ENCODE data around the gene MLPH.

Gene MLPH

GRCh38 chr2:237539681-237540080 is 52.6 kb downstream of the MLPH start:
- no peak for DNase-seq (ENCODE audit: low read depth in 4 of 4, low spot score in 1 of 4)

GRCh38 chr2:237540223-237540775 is 53.2 kb downstream of the MLPH start:
- no peak for DNase-seq (ENCODE audit: low read depth in 4 of 4, low spot score in 1 of 4)

GRCh38 chr2:237540823-237541222 is 53.8 kb downstream of the MLPH start:
- DNase-seq (ENCODE audit: low read depth in 4 of 4, low spot score in 1 of 4), result no peak

GRCh38 chr2:237541243-237541642 is 54.2 kb downstream of the MLPH start:
- no peak for DNase-seq (ENCODE audit: low read depth in 4 of 4, low spot score in 1 of 4)

- DNase-seq (ENCODE audit: low read depth in 4 of 4, low spot score in 1 of 4), result no peak
These were observed 55.1 kb downstream of the MLPH start for GRCh38 chr2:237542001-237542704.

- no peak for DNase-seq (ENCODE audit: low read depth in 4 of 4, low spot score in 1 of 4)
These were observed 59.2 kb downstream of the MLPH start for GRCh38 chr2:237546040-237546875.

- DNase-seq (ENCODE audit: low read depth in 4 of 4, low spot score in 1 of 4), result no peak
These were observed 59.9 kb downstream of the MLPH start for GRCh38 chr2:237546876-237547395.

GRCh38 chr2:237547841-237548416 is 60.9 kb downstream of the MLPH start:
- no peak for DNase-seq (ENCODE audit: low read depth in 4 of 4, low spot score in 1 of 4)

GRCh38 chr2:237549216-237549615 is 62.2 kb downstream of the MLPH start:
- DNase-seq (ENCODE audit: low read depth in 4 of 4, low spot score in 1 of 4), result no peak

- no peak for DNase-seq (ENCODE audit: low read depth in 4 of 4, low spot score in 1 of 4)
These were observed 62.8 kb downstream of the MLPH start for GRCh38 chr2:237549643-237550415.

GRCh38 chr2:237551071-237551574 is 64.1 kb downstream of the MLPH start:
- no peak for DNase-seq (ENCODE audit: low read depth in 4 of 4, low spot score in 1 of 4)

- DNase-seq (ENCODE audit: low read depth in 4 of 4, low spot score in 1 of 4), result no peak
These were observed 65.9 kb downstream of the MLPH start for GRCh38 chr2:237552908-237553307.

- DNase-seq (ENCODE audit: low read depth in 4 of 4, low spot score in 1 of 4), result no peak
These were observed 66.9 kb downstream of the MLPH start for GRCh38 chr2:237553948-237554347.

- no peak for DNase-seq (ENCODE audit: low read depth in 4 of 4, low spot score in 1 of 4)
These were observed 68.5 kb downstream of the MLPH start for GRCh38 chr2:237555560-237555959.

GRCh38 chr2:237556773-237557632 is 70.0 kb downstream of the MLPH start:
- peak in 2 of 4 experiments; percentile 22 to 47 for DNase-seq (ENCODE audit: low read depth in 4 of 4, low spot score in 1 of 4)

- DNase-seq (ENCODE audit: low read depth in 4 of 4, low spot score in 1 of 4), result no peak
These were observed 70.6 kb downstream of the MLPH start for GRCh38 chr2:237557633-237558015.

GRCh38 chr2:237558961-237559641 is 72.0 kb downstream of the MLPH start:
- no peak for DNase-seq (ENCODE audit: low read depth in 4 of 4, low spot score in 1 of 4)

- DNase-seq (ENCODE audit: low read depth in 4 of 4, low spot score in 1 of 4), result no peak
These were observed 74.2 kb downstream of the MLPH start for GRCh38 chr2:237561221-237561620.

- no peak for DNase-seq (ENCODE audit: low read depth in 4 of 4, low spot score in 1 of 4)
These were observed 76.8 kb downstream of the MLPH start for GRCh38 chr2:237563816-237564215.
